HEK293 (cell line): ENCODE results near the gene WBP1.
A peak's percentile ranks its signal among the peaks of the same experiment; 100 is the strongest.

Source experiments
- HOXC10 ChIP-seq: sonication (generic); formaldehyde crosslinking; IDR thresholded peaks from 2 replicates; pipeline ENCODE4 v1.8.1; 2023; ENCODE audit warnings: mild to moderate bottlenecking, missing genetic modification reagents
- KLF1 ChIP-seq: fragments of 450-650 bp; formaldehyde crosslinking; IDR thresholded peaks from 2 replicates; pipeline ENCODE4 v1.5.1; 2016; ENCODE audit warnings: missing biosample characterization, missing genetic modification characterization
- KLF9 ChIP-seq: fragments of 450-650 bp; formaldehyde crosslinking; IDR thresholded peaks from 2 replicates; pipeline ENCODE4 v1.5.1; 2016; ENCODE audit warnings: missing biosample characterization, missing genetic modification characterization, low read depth
- SCRT2 ChIP-seq: fragments of 450-650 bp; formaldehyde crosslinking; IDR thresholded peaks from 2 replicates; pipeline ENCODE4 v1.5.1; 2016; ENCODE audit warnings: missing biosample characterization, missing genetic modification characterization
- SP3 ChIP-seq: fragments of 450-650 bp; formaldehyde crosslinking; IDR thresholded peaks from 2 replicates; pipeline ENCODE4 v1.5.1; 2016; ENCODE audit warnings: missing biosample characterization, missing genetic modification characterization
- ZBTB10 ChIP-seq: fragments of 450-650 bp; formaldehyde crosslinking; IDR thresholded peaks from 2 replicates; pipeline ENCODE4 v1.5.1; 2016; ENCODE audit warnings: missing biosample characterization, missing genetic modification characterization
- ZBTB11 ChIP-seq: fragments of 450-650 bp; formaldehyde crosslinking; conservative IDR thresholded peaks from 2 replicates; pipeline ENCODE4 v1.5.1; 2016; ENCODE audit warnings: low read depth, missing biosample characterization, missing genetic modification characterization
- ZFP69B ChIP-seq: fragments of 450-650 bp; formaldehyde crosslinking; IDR thresholded peaks from 2 replicates; pipeline ENCODE4 v1.5.1; 2016; ENCODE audit warnings: missing biosample characterization, missing genetic modification characterization
- ZNF146 ChIP-seq: fragments of 450-650 bp; formaldehyde crosslinking; IDR thresholded peaks from 2 replicates; pipeline ENCODE4 v1.5.1; 2016; ENCODE audit warnings: missing biosample characterization, missing genetic modification characterization
- ZNF16 ChIP-seq: fragments of 450-650 bp; formaldehyde crosslinking; IDR thresholded peaks from 2 replicates; pipeline ENCODE4 v1.5.1; 2016; ENCODE audit warnings: low read depth, missing biosample characterization, missing genetic modification characterization
- ZNF169 ChIP-seq: fragments of 450-650 bp; formaldehyde crosslinking; IDR thresholded peaks from 2 replicates; pipeline ENCODE4 v1.5.1; 2016; ENCODE audit warnings: missing biosample characterization, missing genetic modification characterization
- ZNF221 ChIP-seq: fragments of 450-650 bp; formaldehyde crosslinking; IDR thresholded peaks from 2 replicates; pipeline ENCODE4 v1.5.1; 2017; ENCODE audit warnings: missing biosample characterization, missing genetic modification characterization, borderline replicate concordance
- ZNF266 ChIP-seq: fragments of 450-650 bp; formaldehyde crosslinking; IDR thresholded peaks from 2 replicates; pipeline ENCODE4 v1.5.1; 2016; ENCODE audit warnings: missing biosample characterization, missing genetic modification characterization, low read depth
- ZNF324 ChIP-seq: fragments of 450-650 bp; formaldehyde crosslinking; IDR thresholded peaks from 2 replicates; pipeline ENCODE4 v1.5.1; 2016; ENCODE audit warnings: missing biosample characterization, missing genetic modification characterization
- ZNF354C ChIP-seq: fragments of 450-650 bp; formaldehyde crosslinking; IDR thresholded peaks from 2 replicates; pipeline ENCODE4 v1.5.1; 2016; ENCODE audit warnings: missing biosample characterization, missing genetic modification characterization, low read depth, borderline replicate concordance
- ZNF394 ChIP-seq: fragments of 450-650 bp; formaldehyde crosslinking; IDR thresholded peaks from 2 replicates; pipeline ENCODE4 v1.5.1; 2016; ENCODE audit warnings: missing biosample characterization, missing genetic modification characterization, mild to moderate bottlenecking, moderate library complexity, borderline replicate concordance
- ZNF449 ChIP-seq: fragments of 450-650 bp; formaldehyde crosslinking; IDR thresholded peaks from 2 replicates; pipeline ENCODE4 v1.5.1; 2017; ENCODE audit warnings: missing biosample characterization, mild to moderate bottlenecking, missing genetic modification characterization, moderate library complexity
- ZNF560 ChIP-seq: fragments of 450-650 bp; formaldehyde crosslinking; IDR thresholded peaks from 2 replicates; pipeline ENCODE4 v1.5.1; 2017; ENCODE audit warnings: missing biosample characterization, missing genetic modification characterization, borderline replicate concordance
- ZNF791 ChIP-seq: fragments of 450-650 bp; formaldehyde crosslinking; IDR thresholded peaks from 2 replicates; pipeline ENCODE4 v1.5.1; 2016; ENCODE audit warnings: missing biosample characterization, missing genetic modification characterization
- ZSCAN30 ChIP-seq: fragments of 450-650 bp; IDR thresholded peaks from 2 replicates; pipeline ENCODE4 v1.5.1; 2018; ENCODE audit warnings: missing biosample characterization, mild to moderate bottlenecking, missing genetic modification characterization, moderate library complexity
- ZXDB ChIP-seq: fragments of 450-650 bp; formaldehyde crosslinking; IDR thresholded peaks from 2 replicates; pipeline ENCODE4 v1.5.1; 2016; ENCODE audit warnings: missing biosample characterization, missing genetic modification characterization
- TF ChIP-seq, protein P1 (sequence below): fragments of 450-650 bp; formaldehyde crosslinking; IDR thresholded peaks from 2 replicates; pipeline ENCODE4 v1.5.1; 2017; ENCODE audit warnings: missing biosample characterization, missing genetic modification characterization
- TF ChIP-seq, protein P2 (sequence below): fragments of 450-650 bp; formaldehyde crosslinking; IDR thresholded peaks from 2 replicates; pipeline ENCODE4 v1.5.0; 2017; ENCODE audit warnings: missing biosample characterization, missing genetic modification characterization, borderline replicate concordance
- TF ChIP-seq, protein P3 (sequence below): fragments of 450-650 bp; formaldehyde crosslinking; IDR thresholded peaks from 2 replicates; pipeline ENCODE4 v1.5.1; 2016; ENCODE audit warnings: missing biosample characterization, missing genetic modification characterization

The WBP1 gene

DNA sequence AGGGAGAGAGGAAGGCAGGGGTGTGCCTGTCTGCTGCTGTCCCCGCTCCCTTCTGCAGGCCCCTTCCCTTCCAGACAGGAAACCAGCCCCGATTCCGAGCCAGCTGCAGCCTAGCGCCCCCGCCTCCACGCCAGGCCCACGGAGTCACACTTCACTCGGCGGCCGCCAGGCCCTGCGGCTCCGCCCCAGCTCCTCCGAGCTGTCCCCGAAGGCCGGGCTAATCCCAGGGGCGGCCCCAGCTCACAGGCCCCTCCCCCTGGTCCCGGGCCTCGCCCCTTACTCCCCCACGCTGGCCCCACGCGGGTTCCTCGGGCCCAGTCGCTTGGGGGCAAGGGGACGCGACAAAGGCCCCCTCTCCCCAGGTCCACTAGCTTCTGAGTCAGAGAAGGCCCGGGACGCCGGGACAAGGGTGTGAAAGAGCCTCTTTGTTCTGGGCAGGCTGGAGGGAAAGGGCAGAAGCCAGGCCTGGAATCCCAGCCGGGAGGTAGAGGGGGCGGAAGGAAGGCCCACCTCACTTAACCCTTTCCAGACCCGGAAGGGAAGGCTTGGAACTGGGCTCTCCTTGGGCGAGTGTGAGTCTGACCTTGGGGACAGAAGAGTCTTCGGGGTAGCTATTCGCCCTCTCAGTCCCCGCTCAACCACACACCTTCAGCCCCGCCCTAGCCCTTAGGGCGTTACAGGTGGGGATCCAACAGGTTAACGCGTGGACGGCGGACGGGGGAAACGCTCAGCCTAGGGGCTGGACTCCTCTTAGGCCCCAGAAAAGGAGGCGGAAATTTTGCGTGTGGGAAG lies 17.7 kb upstream of the WBP1 start (continued):
- TF ChIP-seq ZNF266 (no peak), SP3 (tag by site-specific recombination) (peak; percentile 95), ZNF449 (no peak), KLF9 (tag by site-specific recombination) (peak; percentile 51; the same call in 1 of the 2 replicates), ZNF146 (tag by site-specific recombination) (no peak), ZFP69B (tag by site-specific recombination) (peak; percentile 44; the same call in 1 of the 2 replicates), ZNF791 (tag by site-specific recombination) (no peak), ZNF560 (tag by site-specific recombination) (no peak), ZBTB10 (tag by site-specific recombination) (peak; percentile 83), ZNF16 (tag by site-specific recombination) (no peak), ZXDB (tag by site-specific recombination) (peak; percentile 91), ZNF221 (tag by site-specific recombination) (no peak), ZNF354C (no peak), ZNF394 (peak; percentile 97), HOXC10 (CRISPR knock-in tag) (no peak), ZSCAN30 (tag by site-specific recombination) (0 out of 2 replicates have a peak, but pooled peaks have one; percentile 33), KLF1 (tag by site-specific recombination) (peak; percentile 49), ZNF169 (tag by site-specific recombination) (no peak), ZNF324 (tag by site-specific recombination) (no peak), SCRT2 (peak; percentile 100), ZBTB11 (tag by site-specific recombination) (peak; percentile 60)
- TF ChIP-seq, protein P1, sequence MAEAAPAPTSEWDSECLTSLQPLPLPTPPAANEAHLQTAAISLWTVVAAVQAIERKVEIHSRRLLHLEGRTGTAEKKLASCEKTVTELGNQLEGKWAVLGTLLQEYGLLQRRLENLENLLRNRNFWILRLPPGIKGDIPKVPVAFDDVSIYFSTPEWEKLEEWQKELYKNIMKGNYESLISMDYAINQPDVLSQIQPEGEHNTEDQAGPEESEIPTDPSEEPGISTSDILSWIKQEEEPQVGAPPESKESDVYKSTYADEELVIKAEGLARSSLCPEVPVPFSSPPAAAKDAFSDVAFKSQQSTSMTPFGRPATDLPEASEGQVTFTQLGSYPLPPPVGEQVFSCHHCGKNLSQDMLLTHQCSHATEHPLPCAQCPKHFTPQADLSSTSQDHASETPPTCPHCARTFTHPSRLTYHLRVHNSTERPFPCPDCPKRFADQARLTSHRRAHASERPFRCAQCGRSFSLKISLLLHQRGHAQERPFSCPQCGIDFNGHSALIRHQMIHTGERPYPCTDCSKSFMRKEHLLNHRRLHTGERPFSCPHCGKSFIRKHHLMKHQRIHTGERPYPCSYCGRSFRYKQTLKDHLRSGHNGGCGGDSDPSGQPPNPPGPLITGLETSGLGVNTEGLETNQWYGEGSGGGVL = peak; percentile 54
- TF ChIP-seq, protein P2, sequence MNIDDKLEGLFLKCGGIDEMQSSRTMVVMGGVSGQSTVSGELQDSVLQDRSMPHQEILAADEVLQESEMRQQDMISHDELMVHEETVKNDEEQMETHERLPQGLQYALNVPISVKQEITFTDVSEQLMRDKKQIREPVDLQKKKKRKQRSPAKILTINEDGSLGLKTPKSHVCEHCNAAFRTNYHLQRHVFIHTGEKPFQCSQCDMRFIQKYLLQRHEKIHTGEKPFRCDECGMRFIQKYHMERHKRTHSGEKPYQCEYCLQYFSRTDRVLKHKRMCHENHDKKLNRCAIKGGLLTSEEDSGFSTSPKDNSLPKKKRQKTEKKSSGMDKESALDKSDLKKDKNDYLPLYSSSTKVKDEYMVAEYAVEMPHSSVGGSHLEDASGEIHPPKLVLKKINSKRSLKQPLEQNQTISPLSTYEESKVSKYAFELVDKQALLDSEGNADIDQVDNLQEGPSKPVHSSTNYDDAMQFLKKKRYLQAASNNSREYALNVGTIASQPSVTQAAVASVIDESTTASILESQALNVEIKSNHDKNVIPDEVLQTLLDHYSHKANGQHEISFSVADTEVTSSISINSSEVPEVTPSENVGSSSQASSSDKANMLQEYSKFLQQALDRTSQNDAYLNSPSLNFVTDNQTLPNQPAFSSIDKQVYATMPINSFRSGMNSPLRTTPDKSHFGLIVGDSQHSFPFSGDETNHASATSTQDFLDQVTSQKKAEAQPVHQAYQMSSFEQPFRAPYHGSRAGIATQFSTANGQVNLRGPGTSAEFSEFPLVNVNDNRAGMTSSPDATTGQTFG (tag by site-specific recombination) = no peak
- TF ChIP-seq, protein P3, sequence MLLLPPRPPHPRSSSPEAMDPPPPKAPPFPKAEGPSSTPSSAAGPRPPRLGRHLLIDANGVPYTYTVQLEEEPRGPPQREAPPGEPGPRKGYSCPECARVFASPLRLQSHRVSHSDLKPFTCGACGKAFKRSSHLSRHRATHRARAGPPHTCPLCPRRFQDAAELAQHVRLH (tag by site-specific recombination) = peak; percentile 66
